Testis (tissue), 3 donors: ENCODE results near the gene PRKAR2A. TPM values are rescaled to one million over a fixed set of nuclear protein-coding genes. Genes with fewer than 3 reads are reported as not detected.

Source experiments
- polyA plus RNA-seq: library from polyadenylated mRNA; stranded (reverse); fragments of 350-450 nt; fragmentation: Illumina TruSeq; extraction: RNeasy Lipid Tissue Mini Kit (QIAGEN cat#74804); gene quantifications from one replicate; pipeline ENCODE4 v1.2.3, GENCODE V29; 2014; ENCODE audit warnings: low read depth, low replicate concordance; ENCODE audit not compliant: insufficient read depth
- total RNA-seq, 2 donors: library from RNA; depleted of rRNA; stranded (reverse); fragments of >200 nt; gene quantifications; one replicate each; pipeline ENCODE4 v1.2.3, GENCODE V29; 2016

PRKAR2A gene
- total and polyA plus RNA-seq, 3 donors from 2014 or later = 52.2 to 166 (median 150) TPM

Other genes starting within 250 kb of the PRKAR2A start
- 100 to 1,000 TPM; 282 to 287 TPM for gene UQCRC1, start 238.2 kb downstream of the PRKAR2A start, total RNA-seq
- 281 TPM for gene UQCRC1, start 238.2 kb downstream of the PRKAR2A start, polyA plus RNA-seq
- gene TMEM89, start 226.1 kb downstream of the PRKAR2A start, total RNA-seq = 10 to 100 TPM in 1 of 2 donors, 1 to 10 TPM in 1; 8.7 to 14.8 TPM
- 16.1 TPM for gene TMEM89, start 226.1 kb downstream of the PRKAR2A start, polyA plus RNA-seq
- 10 to 100 TPM; 24.6 to 32.9 TPM for gene SLC26A6, start 212.4 kb downstream of the PRKAR2A start, total RNA-seq
- gene SLC26A6, start 212.4 kb downstream of the PRKAR2A start, polyA plus RNA-seq = 12.3 TPM
- gene CELSR3, start 185.0 kb downstream of the PRKAR2A start, total RNA-seq = 10 to 100 TPM; 14.3 to 17.5 TPM
- 13.5 TPM for gene CELSR3, start 185.0 kb downstream of the PRKAR2A start, polyA plus RNA-seq
- gene NCKIPSD, start 162.0 kb downstream of the PRKAR2A start, total RNA-seq = 10 to 100 TPM; 69.4 to 81.3 TPM
- gene NCKIPSD, start 162.0 kb downstream of the PRKAR2A start, polyA plus RNA-seq = 30.1 TPM
- 100 to 1,000 TPM; 114 to 148 TPM for gene IP6K2, start 130.7 kb downstream of the PRKAR2A start, total RNA-seq
- 113 TPM for gene IP6K2, start 130.7 kb downstream of the PRKAR2A start, polyA plus RNA-seq
- gene SLC25A20, start 51.0 kb upstream of the PRKAR2A start, total RNA-seq = 10 to 100 TPM; 13.0 to 15.7 TPM
- 19.6 TPM for gene SLC25A20, start 51.0 kb upstream of the PRKAR2A start, polyA plus RNA-seq
- gene ARIH2, start 71.0 kb upstream of the PRKAR2A start, total RNA-seq = 100 to 1,000 TPM; 127 to 157 TPM
- gene ARIH2, start 71.0 kb upstream of the PRKAR2A start, polyA plus RNA-seq = 106 TPM
- 100 to 1,000 TPM; 107 to 122 TPM for gene P4HTM, start 142.4 kb upstream of the PRKAR2A start, total RNA-seq
- 52.3 TPM for gene P4HTM, start 142.4 kb upstream of the PRKAR2A start, polyA plus RNA-seq
- 100 to 1,000 TPM; 171 to 172 TPM for gene WDR6, start 159.5 kb upstream of the PRKAR2A start, total RNA-seq
- gene WDR6, start 159.5 kb upstream of the PRKAR2A start, polyA plus RNA-seq = 92.0 TPM
- gene DALRD3, start 170.7 kb upstream of the PRKAR2A start, total RNA-seq = 100 to 1,000 TPM in 1 of 2 donors, 10 to 100 TPM in 1; 92.0 to 106 TPM
- gene DALRD3, start 170.7 kb upstream of the PRKAR2A start, polyA plus RNA-seq = 121 TPM
- gene NDUFAF3, start 174.2 kb upstream of the PRKAR2A start, total RNA-seq = 100 to 1,000 TPM; 324 to 416 TPM
- gene NDUFAF3, start 174.2 kb upstream of the PRKAR2A start, polyA plus RNA-seq = 544 TPM
- gene IMPDH2, start 181.5 kb upstream of the PRKAR2A start, total RNA-seq = 10 to 100 TPM; 93.0 to 98.5 TPM
- 95.0 TPM for gene IMPDH2, start 181.5 kb upstream of the PRKAR2A start, polyA plus RNA-seq
- gene QRICH1, start 246.2 kb upstream of the PRKAR2A start, total RNA-seq = 100 to 1,000 TPM; 280 to 287 TPM
- 126 TPM for gene QRICH1, start 246.2 kb upstream of the PRKAR2A start, polyA plus RNA-seq